Glomerular visceral epithelial cell (primary cell): Measurements from ENCODE around the gene ASCC3.

Source experiments
- DNase-seq: peaks from one replicate; pipeline ENCODE4 v3.0.0-alpha.2; 2016; ENCODE audit errors: extremely low spot score

ASCC3 gene

GRCh38 chr6:100577425-100577824 lies 303.7 kb downstream of the ASCC3 start:
- no peak for DNase-seq

- DNase-seq: no peak
Measured at GRCh38 chr6:100575921-100576320, 305.2 kb downstream of the ASCC3 start.

GRCh38 chr6:100574836-100575235 lies 306.3 kb downstream of the ASCC3 start:
- no peak for DNase-seq

GRCh38 chr6:100573166-100573565 lies 308.0 kb downstream of the ASCC3 start:
- DNase-seq: peak; percentile 35

GRCh38 chr6:100568255-100568654 lies 312.9 kb downstream of the ASCC3 start:
- DNase-seq: no peak

- no peak for DNase-seq
Measured at GRCh38 chr6:100566563-100566962, 314.6 kb downstream of the ASCC3 start.

GRCh38 chr6:100565439-100566104 lies 315.6 kb downstream of the ASCC3 start:
- DNase-seq: no peak

- no peak for DNase-seq
Measured at GRCh38 chr6:100559859-100560258, 321.3 kb downstream of the ASCC3 start.

GRCh38 chr6:100554228-100554627 lies 326.9 kb downstream of the ASCC3 start:
- peak; percentile 40 for DNase-seq

- DNase-seq: no peak
Measured at GRCh38 chr6:100553243-100553642, 327.9 kb downstream of the ASCC3 start.

- no peak for DNase-seq
Measured at GRCh38 chr6:100549406-100550167, 331.5 kb downstream of the ASCC3 start.

GRCh38 chr6:100538086-100538485 lies 343.0 kb downstream of the ASCC3 start:
- DNase-seq: peak; percentile 6

- DNase-seq: no peak
Measured at GRCh38 chr6:100518588-100518987, 362.5 kb downstream of the ASCC3 start.

GRCh38 chr6:100517633-100518032 lies 363.5 kb downstream of the ASCC3 start:
- DNase-seq: no peak

- DNase-seq: no peak
Measured at GRCh38 chr6:100517106-100517505, 364.0 kb downstream of the ASCC3 start.

- no peak for DNase-seq
Measured at GRCh38 chr6:100514660-100515059, 366.5 kb downstream of the ASCC3 start.

GRCh38 chr6:100512203-100512862 lies 368.8 kb downstream of the ASCC3 start:
- DNase-seq: peak; percentile 27

- DNase-seq: peak; percentile 25
Measured at GRCh38 chr6:100509101-100509500, 372.0 kb downstream of the ASCC3 start.

GRCh38 chr6:100506651-100507050 lies 374.5 kb downstream of the ASCC3 start:
- DNase-seq: peak; percentile 47

GRCh38 chr6:100504786-100505737 lies 376.1 kb downstream of the ASCC3 start:
- DNase-seq: peak; percentile 87

- DNase-seq: no peak
Measured at GRCh38 chr6:100503043-100503705, 378.0 kb downstream of the ASCC3 start.
